Activated T-cell treated with anti-CD3 and anti-CD28 coated beads, Interleukin-2, amount 50 U/mL, for 4 hours (primary cell): ENCODE results near the gene YY2. TPM values are rescaled to one million over a fixed set of nuclear protein-coding genes. Genes with fewer than 3 reads are reported as not detected.
"Not testable (repeated sequence)": the region's sequence is repeated elsewhere in the genome, so short reads cannot be mapped to it uniquely, and the experiment has no call there.

Source experiments
- ATAC-seq, 2 donors: fragments of 200-7000 bp; cut with Tn5 transposase; one replicate each; pipeline ENCODE4 v1.10.0; 2021
- DNase-seq: peaks from one replicate; pipeline ENCODE4 v3.0.0-alpha.2; 2020
- H3K27me3 Mint-ChIP-seq: one replicate; pipeline ENCODE4 v1.8.0; 2021; ENCODE audit warnings: low read depth, mixed read lengths
- H3K36me3 Mint-ChIP-seq: one replicate; pipeline ENCODE4 v1.8.0; 2022; ENCODE audit warnings: mixed read lengths; ENCODE audit not compliant: insufficient read depth
- H3K4me1 Mint-ChIP-seq: one replicate; pipeline ENCODE4 v1.8.0; 2021; ENCODE audit warnings: low read depth, mixed read lengths
- H3K4me3 Mint-ChIP-seq: one replicate; pipeline ENCODE4 v1.8.0; 2021; ENCODE audit warnings: mild to moderate bottlenecking, moderate library complexity, mixed read lengths
- H3K9me3 Mint-ChIP-seq: one replicate; pipeline ENCODE4 v1.8.0; 2021; ENCODE audit warnings: mixed read lengths
- total RNA-seq, 3 donors: library from RNA; stranded (reverse); gene quantifications; one replicate each; pipeline ENCODE4 v1.2.1, GENCODE V29; 2021

YY2 gene
- total RNA-seq, 3 donors from 2014 or later = 0.92 to 1.4 (median 0.94) TPM

GRCh38 chrX:21845096-21845495 is 10.7 kb upstream of the YY2 start:
- ATAC-seq = no peak
- DNase-seq = no peak
- H3K36me3 Mint-ChIP-seq = peaks cover 15% of the 10 kb centered on the region
- no peak overlapping the region for H3K4me3 Mint-ChIP-seq
- H3K4me1 Mint-ChIP-seq = peaks cover 7% of the 10 kb centered on the region
- H3K9me3 Mint-ChIP-seq = no peaks in the 10 kb centered on the region
- H3K27me3 Mint-ChIP-seq = no peaks in the 10 kb centered on the region

GRCh38 chrX:21847342-21847741 is 8.4 kb upstream of the YY2 start:
- Mint-ChIP-seq H3K36me3 (peaks cover 17% of the 10 kb centered on the region), H3K4me3 (no peak overlapping the region), H3K4me1 (no peaks in the 10 kb centered on the region), H3K9me3 (no peaks in the 10 kb centered on the region), H3K27me3 (no peaks in the 10 kb centered on the region)
- DNase-seq (no peak), ATAC-seq (no peak)

GRCh38 chrX:21853578-21853977 is 2.2 kb upstream of the YY2 start:
- Mint-ChIP-seq H3K36me3 (peaks cover 16% of the 10 kb centered on the region), H3K9me3 (no peaks in the 10 kb centered on the region), H3K4me3 (no peak overlapping the region), H3K27me3 (no peaks in the 10 kb centered on the region), H3K4me1 (no peaks in the 10 kb centered on the region)
- ATAC-seq (no peak), DNase-seq (no peak)

- DNase-seq (no peak), ATAC-seq (no peak)
- Mint-ChIP-seq H3K4me1 (no peaks in the 10 kb centered on the region), H3K9me3 (no peaks in the 10 kb centered on the region), H3K36me3 (peaks cover 14% of the 10 kb centered on the region), H3K4me3 (no peak overlapping the region), H3K27me3 (no peaks in the 10 kb centered on the region)
Observed at GRCh38 chrX:21856504-21856903, 717 bp downstream of the YY2 start.

GRCh38 chrX:21863241-21863640 is 7.5 kb downstream of the YY2 start:
- Mint-ChIP-seq H3K36me3 (no peaks in the 10 kb centered on the region), H3K9me3 (no peaks in the 10 kb centered on the region), H3K4me1 (peaks cover 2% of the 10 kb centered on the region), H3K4me3 (no peak overlapping the region), H3K27me3 (no peaks in the 10 kb centered on the region)
- DNase-seq = no peak
- ATAC-seq = no peak

GRCh38 chrX:21865436-21865835 is 9.6 kb downstream of the YY2 start:
- H3K4me3 Mint-ChIP-seq = no peak overlapping the region
- no peaks in the 10 kb centered on the region for H3K36me3 Mint-ChIP-seq
- peaks cover 2% of the 10 kb centered on the region for H3K4me1 Mint-ChIP-seq
- DNase-seq (no peak), ATAC-seq (no peak)
- H3K27me3 Mint-ChIP-seq = no peaks in the 10 kb centered on the region
- H3K9me3 Mint-ChIP-seq = no peaks in the 10 kb centered on the region

GRCh38 chrX:21870494-21870893 is 14.7 kb downstream of the YY2 start:
- no peak for ATAC-seq
- no peak for DNase-seq
- Mint-ChIP-seq H3K36me3 (no peaks in the 10 kb centered on the region), H3K4me1 (no peaks in the 10 kb centered on the region), H3K4me3 (no peak overlapping the region), H3K27me3 (no peaks in the 10 kb centered on the region), H3K9me3 (no peaks in the 10 kb centered on the region)

- no peaks in the 10 kb centered on the region for H3K27me3 Mint-ChIP-seq
- no peaks in the 10 kb centered on the region for H3K9me3 Mint-ChIP-seq
- no peak for ATAC-seq
- DNase-seq = no peak
- H3K4me1 Mint-ChIP-seq = no peaks in the 10 kb centered on the region
- no peak overlapping the region for H3K4me3 Mint-ChIP-seq
- no peaks in the 10 kb centered on the region for H3K36me3 Mint-ChIP-seq
Observed at GRCh38 chrX:21873063-21873775, 17.4 kb downstream of the YY2 start.

GRCh38 chrX:21874182-21874581 is 18.4 kb downstream of the YY2 start:
- not testable (repeated sequence) for H3K9me3 Mint-ChIP-seq, H3K27me3 Mint-ChIP-seq, H3K4me1 Mint-ChIP-seq, H3K4me3 Mint-ChIP-seq, DNase-seq, ATAC-seq, H3K36me3 Mint-ChIP-seq

- no peak for DNase-seq
- Mint-ChIP-seq H3K27me3 (no peaks in the 10 kb centered on the region), H3K4me1 (no peaks in the 10 kb centered on the region), H3K9me3 (no peaks in the 10 kb centered on the region), H3K4me3 (no peak overlapping the region), H3K36me3 (no peaks in the 10 kb centered on the region)
- ATAC-seq = no peak
Observed at GRCh38 chrX:21875013-21875412, 19.2 kb downstream of the YY2 start.

GRCh38 chrX:21881881-21882574 is 26.2 kb downstream of the YY2 start:
- ATAC-seq = no peak
- H3K27me3 Mint-ChIP-seq = no peaks in the 10 kb centered on the region
- DNase-seq = no peak
- no peaks in the 10 kb centered on the region for H3K9me3 Mint-ChIP-seq
- peaks cover 5% of the 10 kb centered on the region for H3K36me3 Mint-ChIP-seq
- H3K4me1 Mint-ChIP-seq = no peaks in the 10 kb centered on the region
- H3K4me3 Mint-ChIP-seq = no peak overlapping the region

GRCh38 chrX:21883258-21883657 is 27.5 kb downstream of the YY2 start:
- DNase-seq = no peak
- Mint-ChIP-seq H3K9me3 (no peaks in the 10 kb centered on the region), H3K27me3 (no peaks in the 10 kb centered on the region), H3K36me3 (peaks cover 7% of the 10 kb centered on the region), H3K4me1 (no peaks in the 10 kb centered on the region), H3K4me3 (no peak overlapping the region)
- no peak for ATAC-seq

GRCh38 chrX:21885568-21885967 is 29.8 kb downstream of the YY2 start:
- H3K27me3 Mint-ChIP-seq = no peaks in the 10 kb centered on the region
- no peak overlapping the region for H3K4me3 Mint-ChIP-seq
- DNase-seq = no peak
- no peaks in the 10 kb centered on the region for H3K9me3 Mint-ChIP-seq
- no peaks in the 10 kb centered on the region for H3K4me1 Mint-ChIP-seq
- ATAC-seq = no peak
- H3K36me3 Mint-ChIP-seq = peaks cover 7% of the 10 kb centered on the region

GRCh38 chrX:21905313-21905712 is 49.5 kb downstream of the YY2 start:
- no peaks in the 10 kb centered on the region for H3K4me1 Mint-ChIP-seq
- DNase-seq (no peak), ATAC-seq (no peak)
- no peaks in the 10 kb centered on the region for H3K36me3 Mint-ChIP-seq
- H3K9me3 Mint-ChIP-seq = no peaks in the 10 kb centered on the region
- no peaks in the 10 kb centered on the region for H3K27me3 Mint-ChIP-seq
- H3K4me3 Mint-ChIP-seq = no peak overlapping the region

GRCh38 chrX:21905953-21906352 is 50.2 kb downstream of the YY2 start:
- ATAC-seq (no peak), DNase-seq (no peak)
- no peaks in the 10 kb centered on the region for H3K9me3 Mint-ChIP-seq
- H3K4me3 Mint-ChIP-seq = no peak overlapping the region
- no peaks in the 10 kb centered on the region for H3K4me1 Mint-ChIP-seq
- H3K27me3 Mint-ChIP-seq = no peaks in the 10 kb centered on the region
- H3K36me3 Mint-ChIP-seq = no peaks in the 10 kb centered on the region
